ENCODE measurements around the gene DISP3. TPM values are rescaled to one million over a fixed set of nuclear protein-coding genes. Genes with fewer than 3 reads are reported as not detected.
A peak's percentile ranks its signal among the peaks of the same experiment; 100 is the strongest.

The DISP3 gene
- total and polyA plus RNA-seq, 2 of the 13 experiments (the other 11 are each of a cell fraction or from before 2014, with no cell fraction given), result 0.08 to 0.13 TPM

- TF ChIP-seq HNRNPH1 (optimal IDR thresholded peaks at IDR 0.05; ENCODE audit: low read depth, low read length), result no peak
- TF ChIP-seq HNF4A (CRISPR knock-in tag; IDR thresholded peaks at IDR 0.05), result no peak
- peak; percentile 94; the same call in 1 of the 2 replicates for TF ChIP-seq HOXD1 (CRISPR knock-in tag; IDR thresholded peaks at IDR 0.05)
- TF ChIP-seq ATF7 (IDR thresholded peaks at IDR 0.05), result no peak
- TF ChIP-seq ATF7 (CRISPR knock-in tag; IDR thresholded peaks at IDR 0.05), result no peak
- TF ChIP-seq BCLAF1 (IDR thresholded peaks at IDR 0.05), result no peak
- 0 out of 2 replicates have a peak, but pooled peaks have one; percentile 69 for TF ChIP-seq ZSCAN5A (CRISPR knock-in tag; IDR thresholded peaks at IDR 0.05; ENCODE audit: borderline replicate concordance)
- peak; percentile 66; the same call in 1 of the 2 replicates for TF ChIP-seq ZBTB21 (CRISPR knock-in tag; IDR thresholded peaks at IDR 0.05)
- TF ChIP-seq ZNF329 (CRISPR knock-in tag; IDR thresholded peaks at IDR 0.05; ENCODE audit: low read depth), result peak; percentile 54; the same call in 1 of the 2 replicates
- TF ChIP-seq ZNF10 (CRISPR knock-in tag; IDR thresholded peaks at IDR 0.05; ENCODE audit: borderline replicate concordance, low read depth), result no peak
- no peak for TF ChIP-seq HNRNPK (IDR thresholded peaks at IDR 0.05; ENCODE audit: low read depth, low read length, poor library complexity, severe bottlenecking)
- peak; percentile 98 for TF ChIP-seq NFAT5 (CRISPR knock-in tag; IDR thresholded peaks at IDR 0.05)
- peak; percentile 81 for TF ChIP-seq RARA (CRISPR knock-in tag; IDR thresholded peaks at IDR 0.05)
- TF ChIP-seq EEA1 (CRISPR knock-in tag; IDR thresholded peaks at IDR 0.05; ENCODE audit: borderline replicate concordance), result peak; percentile 91; the same call in 1 of the 2 replicates
- TF ChIP-seq SP140L (CRISPR knock-in tag; IDR thresholded peaks at IDR 0.05; ENCODE audit: borderline replicate concordance), result peak; percentile 99; the same call in 1 of the 2 replicates
Measured at GRCh38 chr1:11550664-11551283, 71.8 kb downstream of the DISP3 start (continued).

Data from HepG2 (cell line).